ENCODE measurements around the gene TBC1D5.

GRCh38 chr3:17605934-17606333, 136.5 kb downstream of the TBC1D5 start:
- TF ChIP-seq POLR2AphosphoS5 (IDR thresholded peaks at IDR 0.05) = no peak
- no peak for TF ChIP-seq POLR2A (IDR thresholded peaks at IDR 0.05)
- TF ChIP-seq CTCF (IDR thresholded peaks at IDR 0.05) = no peak
- TF ChIP-seq EP300 (IDR thresholded peaks at IDR 0.05; ENCODE audit: low read depth) = no peak
